GM21390 (cell line): ENCODE measurements around the gene GPR4.
A peak's percentile ranks its signal among the peaks of the same experiment; 100 is the strongest.

ENCODE experiments used
- ATAC-seq: cut with Tn5 transposase; IDR thresholded peaks from one replicate; pipeline ENCODE4 v1.9.1; 2021; ENCODE audit not compliant: unreplicated experiment

GPR4 gene

GRCh38 chr19:45590300-45591003 lies 11.6 kb downstream of the GPR4 start:
- no peak for ATAC-seq

GRCh38 chr19:45589768-45590167 lies 12.2 kb downstream of the GPR4 start:
- ATAC-seq, result no peak

GRCh38 chr19:45587873-45588272 lies 14.1 kb downstream of the GPR4 start:
- no peak for ATAC-seq

GRCh38 chr19:45585158-45585577 lies 16.8 kb downstream of the GPR4 start:
- ATAC-seq, result no peak

GRCh38 chr19:45584332-45585157 lies 17.5 kb downstream of the GPR4 start, which contains the start of gene OPA3:
Gene OPA3, minus strand, starts transcription at chr19:45584802. Its CDS starts 38 bp downstream, at chr19:45584764.
- ATAC-seq, result peak; percentile 78

GRCh38 chr19:45581576-45581975 lies 20.4 kb downstream of the GPR4 start:
- no peak for ATAC-seq

- ATAC-seq, result no peak
Observed at GRCh38 chr19:45578861-45579260, 23.2 kb downstream of the GPR4 start.

GRCh38 chr19:45577111-45577905 lies 24.7 kb downstream of the GPR4 start:
- no peak for ATAC-seq

- ATAC-seq, result no peak
Observed at GRCh38 chr19:45576682-45577081, 25.3 kb downstream of the GPR4 start.

- no peak for ATAC-seq
Observed at GRCh38 chr19:45575216-45575615, 26.8 kb downstream of the GPR4 start.

- ATAC-seq, result no peak
Observed at GRCh38 chr19:45574526-45574925, 27.5 kb downstream of the GPR4 start.

- no peak for ATAC-seq
Observed at GRCh38 chr19:45571457-45572220, 30.4 kb downstream of the GPR4 start.

GRCh38 chr19:45569619-45570421 lies 32.2 kb downstream of the GPR4 start:
- ATAC-seq, result no peak

- ATAC-seq, result no peak
Observed at GRCh38 chr19:45568732-45569131, 33.3 kb downstream of the GPR4 start.

GRCh38 chr19:45567609-45568008 lies 34.4 kb downstream of the GPR4 start:
- no peak for ATAC-seq

GRCh38 chr19:45564131-45564780 lies 37.8 kb downstream of the GPR4 start:
- no peak for ATAC-seq

- ATAC-seq, result no peak
Observed at GRCh38 chr19:45560686-45561085, 41.3 kb downstream of the GPR4 start.

GRCh38 chr19:45560038-45560437 lies 42.0 kb downstream of the GPR4 start:
- no peak for ATAC-seq

- ATAC-seq, result no peak
Observed at GRCh38 chr19:45558399-45558878, 43.6 kb downstream of the GPR4 start.
